ENCODE data around the gene SLC25A25.
A peak's percentile ranks its signal among the peaks of the same experiment; 100 is the strongest.
"Not testable (repeated sequence)": the region's sequence is repeated elsewhere in the genome, so short reads cannot be mapped to it uniquely, and the experiment has no call there.

Gene SLC25A25

GRCh38 chr9:128053560-128053959 lies 14.5 kb upstream of the SLC25A25 start:
- no peak for DNase-seq

GRCh38 chr9:128054087-128054486 lies 13.9 kb upstream of the SLC25A25 start:
- no peak for DNase-seq

DNA sequence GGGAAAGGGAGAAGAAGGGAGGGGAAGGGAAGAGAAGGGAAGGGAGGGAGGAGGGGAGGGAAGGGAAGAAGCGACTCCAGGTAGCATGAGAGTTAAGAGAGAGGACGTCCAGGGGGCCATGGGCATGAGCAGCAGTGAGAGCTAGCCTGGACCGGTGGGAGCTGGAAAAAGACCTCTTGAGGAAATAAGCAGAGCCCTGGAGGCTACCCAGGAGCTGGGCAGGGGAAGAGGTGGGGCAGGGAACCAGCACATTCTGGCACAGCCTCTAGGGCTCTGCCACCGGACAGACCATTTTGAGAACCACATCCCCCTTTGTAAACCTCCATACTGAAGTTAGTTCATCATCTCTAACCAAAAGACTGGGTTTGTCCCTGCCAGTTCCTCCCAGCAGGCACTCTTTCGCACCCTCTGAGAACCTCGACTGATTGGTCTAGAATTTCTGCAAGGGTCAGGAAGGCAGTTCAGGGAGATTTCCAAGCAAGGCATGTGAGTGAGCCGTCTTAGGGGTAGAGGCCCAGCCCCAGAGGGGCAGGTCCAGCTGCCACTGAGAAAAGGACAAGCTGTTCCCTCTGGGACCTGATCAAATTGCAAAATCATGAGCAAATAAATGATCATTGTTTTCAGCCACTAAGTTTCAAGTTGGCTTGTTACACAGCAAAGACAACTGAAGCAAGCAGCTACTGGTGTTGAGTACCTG lies 12.5 kb upstream of the SLC25A25 start:
- no peak for DNase-seq

- DNase-seq: no peak
These were observed 11.9 kb upstream of the SLC25A25 start for GRCh38 chr9:128056086-128056485.

DNA sequence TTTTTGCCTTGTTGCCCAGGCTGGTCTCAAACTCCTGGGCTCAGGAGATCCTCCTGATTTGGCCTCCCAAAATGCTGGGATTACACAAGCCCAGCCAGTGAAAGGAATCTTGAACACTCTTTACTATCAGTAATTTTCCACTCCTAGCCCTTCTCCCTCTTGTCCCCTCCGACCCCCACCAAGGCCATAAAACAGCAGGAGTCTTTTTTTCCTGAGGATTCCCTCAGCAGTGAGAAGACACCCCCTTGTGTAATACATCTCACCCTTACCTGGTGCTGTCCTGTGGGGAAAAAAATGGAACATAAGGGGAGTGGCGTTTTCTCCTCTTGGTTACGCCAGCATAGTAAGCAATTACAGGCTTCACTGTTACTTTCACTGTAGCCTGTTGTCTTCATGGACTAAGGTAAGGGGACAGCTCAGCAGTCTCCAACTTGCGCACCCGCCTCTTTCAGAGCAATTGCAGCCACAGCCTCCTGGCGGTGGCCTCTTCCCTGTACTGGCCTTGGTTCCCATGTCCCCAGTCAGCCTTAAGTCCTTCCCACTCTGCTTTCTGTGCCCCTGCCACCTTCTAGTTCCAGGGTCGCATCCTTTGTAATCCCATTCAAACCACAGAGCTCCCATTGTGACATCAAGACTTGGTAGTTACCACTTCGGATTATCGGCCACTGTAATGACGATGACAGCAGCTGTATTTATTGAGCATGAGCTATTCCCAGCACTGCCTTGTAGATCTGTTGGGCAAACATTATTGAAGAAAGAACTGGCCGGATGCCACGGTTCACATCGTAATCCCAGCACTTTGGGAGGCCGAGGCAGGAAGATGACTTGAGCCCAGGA lies 10.9 kb upstream of the SLC25A25 start:
- no peak for DNase-seq

GRCh38 chr9:128057724-128058409 lies 10.2 kb upstream of the SLC25A25 start:
- no peak for DNase-seq

GRCh38 chr9:128059365-128059983 lies 8.6 kb upstream of the SLC25A25 start:
- no peak for DNase-seq

DNA sequence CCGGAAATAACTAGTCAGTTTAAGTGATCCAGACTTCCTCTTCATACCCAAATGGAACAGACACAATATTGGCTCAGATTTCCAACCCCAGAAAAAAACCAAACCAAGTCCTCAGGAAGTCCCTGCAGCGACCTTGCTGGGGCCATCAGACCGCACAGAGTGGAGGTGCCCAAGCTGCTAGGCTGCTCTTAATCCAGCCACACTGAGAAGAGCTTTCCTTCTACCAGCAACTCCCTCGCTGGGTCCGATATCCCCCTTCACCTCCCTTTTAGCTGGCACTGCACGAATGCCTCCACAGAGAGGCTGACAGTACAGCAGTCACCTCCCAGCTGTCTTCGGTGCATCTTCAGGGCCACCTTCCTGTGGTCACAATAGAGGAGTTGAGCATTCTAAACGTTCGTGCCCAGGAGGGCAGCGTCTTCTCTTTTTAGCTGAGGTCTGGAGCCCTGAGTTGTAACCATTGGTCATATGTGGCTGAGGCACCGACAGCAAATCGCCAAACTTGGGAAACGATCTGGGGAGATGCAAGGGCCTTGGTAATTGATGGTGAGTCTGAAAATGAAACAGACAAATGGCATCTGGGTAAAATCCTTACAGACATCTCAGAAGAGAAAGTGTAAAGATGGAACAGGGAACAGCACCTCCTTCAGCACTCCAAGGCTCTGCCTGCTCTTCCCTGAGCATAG lies 6.6 kb upstream of the SLC25A25 start:
- no peak for DNase-seq

- DNase-seq: no peak
These were observed 5.8 kb upstream of the SLC25A25 start for GRCh38 chr9:128062279-128062678.

- DNase-seq: no peak
These were observed 4.9 kb upstream of the SLC25A25 start for GRCh38 chr9:128062846-128063831.

GRCh38 chr9:128065907-128066712 lies 1.9 kb upstream of the SLC25A25 start:
- no peak for DNase-seq

GRCh38 chr9:128066713-128067644 lies 1.1 kb upstream of the SLC25A25 start, which contains the start of gene NAIF1:
Gene NAIF1, minus strand, starts transcription at chr9:128067320. Its CDS starts 219 bp downstream, at chr9:128067101.
- DNase-seq: peak; percentile 91 to 97

GRCh38 chr9:128068386-128069205 lies 564 bp downstream of the SLC25A25 start:
- peak; percentile 23 to 30 for DNase-seq

GRCh38 chr9:128070874-128071273 lies 2.8 kb downstream of the SLC25A25 start:
- DNase-seq: no peak

GRCh38 chr9:128071475-128071874 lies 3.4 kb downstream of the SLC25A25 start:
- not testable (repeated sequence) for DNase-seq

DNA sequence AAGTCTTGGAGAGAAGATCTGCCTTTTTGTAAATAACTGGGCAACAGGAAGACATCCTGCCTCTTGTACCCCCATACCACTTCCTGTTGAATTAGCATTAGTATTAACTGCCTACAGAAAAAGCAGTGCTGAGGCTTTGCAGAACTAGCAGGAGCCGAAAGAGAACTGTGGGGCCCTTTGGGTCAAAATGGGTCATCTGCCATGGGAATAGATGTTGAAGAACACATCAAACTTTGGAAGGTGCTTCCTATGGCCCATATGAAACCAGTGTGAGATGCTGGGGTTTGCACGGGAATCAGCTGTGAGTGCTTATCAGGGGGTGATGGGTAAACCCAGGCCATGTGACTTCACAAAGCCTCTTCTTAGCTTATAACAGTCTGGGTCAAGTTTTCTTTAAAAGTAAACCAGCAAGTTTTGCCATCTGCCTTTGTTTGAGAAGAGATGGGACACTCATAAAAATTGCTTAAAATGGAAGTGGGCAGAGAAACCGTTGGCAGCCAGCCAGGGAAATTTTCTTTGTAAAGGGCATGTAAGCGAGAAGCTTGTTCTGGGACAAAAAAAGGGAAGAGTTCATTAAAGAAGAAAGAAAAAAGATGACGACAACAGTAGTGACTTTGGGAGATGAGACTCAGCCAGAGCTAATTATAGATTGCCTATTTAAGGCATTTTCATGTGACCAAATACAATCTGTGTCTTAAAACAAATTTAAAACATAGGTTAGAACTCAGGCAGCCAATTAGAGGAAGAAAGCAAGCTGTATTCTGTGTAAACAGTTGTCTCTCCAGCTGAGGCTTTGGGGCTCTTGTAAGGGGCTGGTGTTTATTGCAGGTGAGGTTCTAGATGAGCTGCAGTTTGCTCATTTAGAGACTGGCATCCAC lies 4.4 kb downstream of the SLC25A25 start:
- DNase-seq: peak; percentile 41 to 43

GRCh38 chr9:128073253-128073886 lies 5.3 kb downstream of the SLC25A25 start:
- DNase-seq: no peak
